HG03558 (cell line): ENCODE measurements around the gene CTNNA1.
"Not testable (repeated sequence)": the region's sequence is repeated elsewhere in the genome, so short reads cannot be mapped to it uniquely, and the experiment has no call there.

Experiments
- ATAC-seq: cut with Tn5 transposase; IDR thresholded peaks from one replicate; pipeline ENCODE4 v1.9.1; 2021; ENCODE audit warnings: moderate number of reproducible peaks; ENCODE audit not compliant: unreplicated experiment; ENCODE audit errors: extremely low read depth

The CTNNA1 gene, protein sequence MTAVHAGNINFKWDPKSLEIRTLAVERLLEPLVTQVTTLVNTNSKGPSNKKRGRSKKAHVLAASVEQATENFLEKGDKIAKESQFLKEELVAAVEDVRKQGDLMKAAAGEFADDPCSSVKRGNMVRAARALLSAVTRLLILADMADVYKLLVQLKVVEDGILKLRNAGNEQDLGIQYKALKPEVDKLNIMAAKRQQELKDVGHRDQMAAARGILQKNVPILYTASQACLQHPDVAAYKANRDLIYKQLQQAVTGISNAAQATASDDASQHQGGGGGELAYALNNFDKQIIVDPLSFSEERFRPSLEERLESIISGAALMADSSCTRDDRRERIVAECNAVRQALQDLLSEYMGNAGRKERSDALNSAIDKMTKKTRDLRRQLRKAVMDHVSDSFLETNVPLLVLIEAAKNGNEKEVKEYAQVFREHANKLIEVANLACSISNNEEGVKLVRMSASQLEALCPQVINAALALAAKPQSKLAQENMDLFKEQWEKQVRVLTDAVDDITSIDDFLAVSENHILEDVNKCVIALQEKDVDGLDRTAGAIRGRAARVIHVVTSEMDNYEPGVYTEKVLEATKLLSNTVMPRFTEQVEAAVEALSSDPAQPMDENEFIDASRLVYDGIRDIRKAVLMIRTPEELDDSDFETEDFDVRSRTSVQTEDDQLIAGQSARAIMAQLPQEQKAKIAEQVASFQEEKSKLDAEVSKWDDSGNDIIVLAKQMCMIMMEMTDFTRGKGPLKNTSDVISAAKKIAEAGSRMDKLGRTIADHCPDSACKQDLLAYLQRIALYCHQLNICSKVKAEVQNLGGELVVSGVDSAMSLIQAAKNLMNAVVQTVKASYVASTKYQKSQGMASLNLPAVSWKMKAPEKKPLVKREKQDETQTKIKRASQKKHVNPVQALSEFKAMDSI

DNA sequence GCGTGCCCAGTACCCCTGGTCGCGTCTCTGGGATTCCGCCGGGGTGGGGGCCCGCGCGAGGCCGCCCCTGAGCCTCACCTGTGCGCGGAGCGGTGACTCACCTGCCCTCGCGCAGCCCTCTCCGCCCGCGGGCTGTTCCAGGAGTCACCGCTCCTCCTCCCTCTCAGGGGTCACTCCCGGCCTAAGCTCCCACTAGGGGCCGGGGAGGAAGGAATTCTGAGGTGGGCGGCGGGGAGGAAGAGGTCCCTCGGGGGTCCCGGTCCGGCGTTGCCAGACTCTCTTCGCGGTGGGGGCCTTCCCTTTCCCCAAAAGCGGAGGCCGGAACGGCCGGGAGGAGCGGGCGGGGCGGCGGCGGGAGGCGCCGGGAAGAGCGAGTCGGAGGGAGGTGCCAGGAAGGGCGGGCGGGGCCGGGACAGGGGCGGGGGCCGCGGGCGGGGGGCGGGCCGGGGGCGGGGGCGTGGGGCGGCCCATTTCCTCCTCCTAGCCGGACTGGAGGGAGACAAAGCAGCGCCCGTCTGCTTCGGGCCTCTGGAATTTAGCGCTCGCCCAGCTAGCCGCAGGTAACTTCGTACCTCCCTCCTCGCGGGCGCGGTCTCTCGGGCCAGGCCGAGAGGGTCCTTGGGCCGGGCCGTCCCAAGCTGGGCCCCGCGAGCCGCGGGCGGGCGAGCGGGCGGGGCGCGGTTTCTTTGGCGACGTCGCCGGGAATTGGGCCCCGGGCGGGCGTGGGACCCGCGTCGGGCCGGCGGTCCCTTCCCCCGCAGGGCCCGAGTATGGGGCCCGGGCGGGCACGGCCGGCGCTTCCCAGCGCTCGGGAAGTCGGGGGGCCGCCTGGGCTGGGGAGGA lies at the start of gene CTNNA1:
Gene CTNNA1 (plus strand): TSS at position 475 of the 843 bp plus-strand sequence. CDS start 28,500 bp downstream, outside the sequence.
- ATAC-seq: no peak

DNA sequence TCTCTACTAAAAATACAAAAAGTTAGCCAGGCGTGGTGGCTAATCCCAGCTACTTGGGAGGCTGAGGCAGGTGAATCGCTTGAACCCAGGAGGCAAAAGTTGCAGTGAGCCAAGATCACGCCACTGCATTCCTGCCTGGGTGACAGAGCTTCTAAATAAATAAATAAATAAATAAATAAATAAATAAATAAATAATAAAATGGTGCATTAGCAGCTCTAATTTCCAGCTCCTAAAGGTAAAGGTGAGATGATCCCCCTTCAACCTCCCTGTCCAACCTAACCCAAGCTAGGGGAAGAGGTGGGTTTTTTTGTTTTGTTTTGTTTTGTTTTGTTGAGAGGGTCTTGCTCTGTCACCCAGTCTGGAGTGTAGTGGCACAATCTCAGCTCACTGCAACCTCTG lies 49.4 kb upstream of the CTNNA1 start:
- not testable (repeated sequence) for ATAC-seq

DNA sequence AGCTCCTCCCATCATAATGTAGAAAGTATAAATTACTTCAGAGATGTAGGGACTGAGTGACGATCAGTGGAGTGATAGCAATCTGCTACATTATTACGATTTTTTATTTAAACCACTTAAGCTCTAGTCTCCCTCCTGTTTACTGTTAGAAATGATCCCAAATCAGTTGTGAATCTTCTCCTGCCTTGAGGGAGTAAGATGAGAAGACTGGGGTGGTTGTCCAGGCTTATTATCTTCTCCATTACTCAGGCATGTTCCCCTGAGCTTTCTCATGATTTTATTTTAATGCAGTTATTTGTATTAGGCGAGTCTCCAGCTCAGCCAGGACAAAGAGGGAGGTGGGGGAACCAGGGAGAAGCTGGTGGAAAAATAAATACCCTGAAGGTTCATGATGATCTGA lies 48.2 kb upstream of the CTNNA1 start:
- no peak for ATAC-seq

DNA sequence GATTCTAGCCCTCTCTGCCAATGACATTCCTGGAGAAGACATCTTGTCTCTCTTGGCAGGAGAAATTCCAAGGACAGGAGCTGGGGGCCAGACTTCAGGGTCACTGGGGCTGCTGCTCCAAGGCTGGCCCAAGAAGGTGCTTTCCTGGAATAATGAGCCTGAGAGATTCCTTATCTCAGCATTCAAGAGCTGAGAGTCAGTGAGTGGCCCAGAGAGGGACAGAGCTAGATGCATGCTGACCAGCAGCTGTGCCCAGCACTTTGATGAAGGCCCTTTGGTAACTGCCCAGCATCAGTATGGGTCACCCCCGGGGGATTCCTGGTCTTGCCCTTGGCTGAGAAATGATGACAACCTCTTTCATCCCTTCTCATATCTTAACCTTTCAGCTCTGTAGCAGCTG lies 47.7 kb upstream of the CTNNA1 start:
- ATAC-seq: no peak

DNA sequence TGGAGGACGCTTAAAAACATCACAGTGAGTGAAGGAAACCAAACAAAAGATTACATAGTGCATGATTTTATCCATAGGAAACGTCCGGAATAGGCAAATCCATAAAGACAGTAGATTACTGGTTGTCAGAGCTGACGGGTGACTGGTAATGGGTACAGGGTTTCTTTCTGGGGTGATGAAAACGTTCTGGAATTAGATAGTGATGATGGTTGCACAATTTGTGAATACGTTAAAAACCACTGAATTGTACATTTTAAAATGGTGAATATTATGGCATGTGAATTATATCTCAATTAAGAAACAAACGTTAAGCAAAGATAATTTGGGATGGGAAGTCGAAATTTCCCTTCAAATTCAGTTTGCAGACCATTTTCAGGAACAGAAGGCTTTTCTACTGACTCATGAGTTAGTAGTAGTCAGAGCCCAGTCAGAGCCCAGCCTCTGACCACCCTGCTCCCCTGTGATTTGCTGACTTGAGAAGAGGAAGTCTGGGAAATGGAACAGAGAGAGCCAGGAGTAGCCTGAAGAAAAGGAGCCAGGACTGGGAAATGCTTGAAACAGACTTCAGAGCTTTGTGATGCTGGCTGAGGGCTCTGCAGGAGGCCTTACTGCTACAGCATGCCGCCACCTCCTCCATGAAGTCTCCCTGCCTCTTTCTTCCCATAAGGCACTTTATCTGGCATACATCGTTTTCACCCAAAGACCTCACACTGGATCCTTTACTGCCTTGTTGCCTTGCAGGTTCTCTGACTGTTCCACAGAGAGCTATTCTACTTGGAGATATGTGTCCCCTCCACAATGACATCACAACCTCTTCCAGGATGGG lies 46.4 kb upstream of the CTNNA1 start:
- ATAC-seq: no peak

DNA sequence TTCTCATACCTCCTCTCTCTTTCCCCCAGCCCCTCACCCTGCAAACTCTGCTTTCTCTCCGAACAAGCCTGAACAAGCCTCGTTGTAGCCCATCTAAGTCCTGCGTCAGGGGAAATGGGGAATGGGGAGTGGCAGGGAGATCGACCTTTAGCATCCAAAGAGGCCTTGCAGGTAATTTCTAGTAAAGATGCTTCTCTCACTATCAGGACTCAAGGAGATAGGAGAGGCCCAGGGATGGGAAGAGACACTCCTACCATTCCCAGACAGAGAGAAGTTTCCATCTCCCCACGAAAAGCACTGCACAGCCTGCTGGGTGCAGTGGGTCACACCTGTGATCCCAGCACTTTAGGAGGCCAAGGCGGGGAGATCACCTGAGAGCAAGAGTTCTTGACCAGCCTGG lies 44.4 kb upstream of the CTNNA1 start:
- ATAC-seq: no peak

DNA sequence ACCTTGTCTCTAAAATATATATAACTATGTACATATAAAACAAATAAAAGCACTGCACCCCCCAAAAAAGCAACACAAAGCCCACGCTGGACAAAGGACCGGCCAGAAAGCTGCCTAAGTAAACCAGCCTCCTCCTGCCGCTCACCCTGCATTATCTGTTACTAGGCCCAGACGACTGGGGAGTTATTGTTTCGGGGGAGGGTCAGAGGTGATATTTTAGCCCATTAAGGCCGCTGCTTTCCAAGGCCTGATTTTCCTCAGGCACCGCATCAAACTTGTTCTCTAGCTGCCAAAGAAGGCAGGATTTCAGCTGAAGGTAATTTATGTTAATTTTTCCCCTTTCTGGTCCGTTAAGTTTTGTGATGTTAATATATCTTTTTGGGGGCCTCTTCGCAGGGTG lies 44.0 kb upstream of the CTNNA1 start:
- no peak for ATAC-seq

DNA sequence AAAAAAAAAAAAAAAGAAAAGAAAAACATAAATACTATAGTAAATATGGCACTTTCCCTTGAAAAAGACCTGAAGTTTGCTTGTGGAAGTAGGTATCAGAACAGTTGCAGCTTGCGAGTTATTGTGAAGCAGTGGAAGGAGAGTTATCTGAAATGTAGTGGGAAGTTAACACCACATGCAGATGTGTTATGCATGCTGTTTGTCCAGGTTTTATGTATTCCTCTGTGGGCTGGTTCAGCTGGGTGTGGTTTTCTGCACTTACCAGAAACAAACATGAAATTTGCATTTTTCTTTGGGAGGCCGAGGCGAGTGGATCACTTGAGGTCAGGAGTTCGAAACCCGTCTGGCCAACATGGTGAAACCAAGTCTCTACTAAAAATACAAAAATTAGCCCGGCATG lies 42.1 kb upstream of the CTNNA1 start:
- ATAC-seq: no peak

DNA sequence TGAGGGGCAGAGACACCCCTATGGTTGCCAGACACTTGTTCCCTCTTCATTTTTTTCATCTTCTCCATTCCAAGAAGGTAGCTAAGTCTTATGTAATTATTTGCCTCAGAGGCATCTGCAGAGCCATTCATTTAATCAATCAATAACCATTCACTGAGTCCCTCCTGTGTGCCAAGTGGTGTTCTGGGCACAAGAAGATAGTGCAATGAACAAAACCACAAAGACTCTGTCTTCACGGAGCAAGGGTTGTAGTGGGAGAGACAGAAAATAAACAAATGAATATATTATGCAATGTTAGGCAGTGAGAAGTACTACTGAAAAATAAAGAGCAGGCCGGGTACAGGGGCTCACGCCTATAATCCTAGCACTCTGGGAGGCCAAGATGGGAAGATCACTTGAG lies 41.4 kb upstream of the CTNNA1 start:
- no peak for ATAC-seq

DNA sequence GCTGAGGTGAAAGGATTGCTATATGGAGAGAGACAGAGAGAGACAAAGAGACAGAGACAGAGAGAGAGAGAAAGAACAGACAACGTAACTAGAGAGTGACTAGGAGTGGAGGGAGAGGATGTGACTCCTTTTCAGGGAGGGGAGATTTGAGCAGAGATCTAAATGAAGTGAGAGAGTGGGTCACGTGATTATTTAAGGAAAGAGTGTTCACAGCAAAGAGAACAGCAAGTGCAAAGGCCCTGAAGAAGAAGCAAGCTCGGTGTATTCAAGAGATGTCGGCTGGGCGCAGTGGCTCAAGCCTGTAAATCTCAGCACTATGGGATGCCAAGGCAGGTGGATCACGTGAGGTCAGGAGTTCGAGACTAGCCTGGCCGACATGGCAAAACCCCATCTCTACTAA lies 40.9 kb upstream of the CTNNA1 start:
- no peak for ATAC-seq

DNA sequence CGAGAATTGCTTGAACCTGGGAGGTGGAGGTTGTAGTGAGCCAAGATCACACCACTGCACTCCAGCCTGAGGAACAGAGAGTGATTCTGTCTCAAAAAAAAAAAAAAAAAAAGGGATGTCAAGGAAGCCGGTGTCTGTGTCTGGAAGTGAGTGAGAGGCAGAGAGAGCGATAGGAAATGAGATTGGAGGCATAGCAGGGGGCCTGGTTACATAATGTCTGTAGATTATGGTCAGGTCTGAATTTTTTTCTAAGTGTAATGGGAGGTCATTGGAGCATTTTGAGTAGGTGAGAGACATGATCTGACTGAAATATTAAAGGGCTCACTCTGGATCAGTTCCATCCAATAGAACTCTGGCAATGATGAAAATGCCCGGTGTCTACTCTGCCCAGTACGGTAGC lies 40.4 kb upstream of the CTNNA1 start:
- ATAC-seq: no peak

DNA sequence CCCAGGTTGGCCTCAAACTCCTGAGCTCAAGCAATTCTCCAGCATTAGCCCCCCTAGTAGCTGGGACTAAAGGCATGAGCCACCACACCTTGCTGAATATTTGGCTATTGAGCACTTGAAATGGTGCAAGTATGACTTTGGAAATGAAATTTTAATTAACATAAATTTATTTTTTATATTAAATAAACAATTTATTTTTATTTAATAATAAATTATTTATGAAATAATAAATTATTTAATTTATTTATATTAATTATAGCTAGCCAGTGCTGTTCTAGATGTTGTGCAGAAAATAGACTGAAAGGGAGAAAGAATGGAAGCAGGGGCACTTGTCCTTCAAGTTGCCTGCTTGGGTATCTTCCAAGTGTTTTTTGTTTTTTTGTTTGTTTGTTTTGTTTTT lies 40.0 kb upstream of the CTNNA1 start:
- ATAC-seq: no peak

DNA sequence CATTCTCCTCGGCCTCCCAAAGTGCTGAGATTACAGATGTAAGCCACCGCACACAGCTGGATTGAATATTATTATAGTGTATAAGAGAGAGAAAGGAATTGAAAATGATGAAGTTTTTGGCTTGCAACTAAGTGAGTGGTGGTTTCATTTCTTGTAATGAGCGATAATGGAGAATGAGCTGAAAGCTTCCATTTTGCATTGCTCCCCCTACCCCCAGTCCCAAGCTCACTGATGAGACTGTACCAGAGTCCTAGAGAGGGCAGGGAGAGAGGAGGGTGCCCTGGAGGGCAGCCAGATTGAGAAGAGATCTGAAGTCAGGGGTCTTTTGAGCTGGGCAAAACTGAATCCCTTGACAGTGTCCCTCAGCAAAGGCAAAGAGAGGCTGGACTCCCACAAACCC lies 38.5 kb upstream of the CTNNA1 start:
- ATAC-seq: no peak

DNA sequence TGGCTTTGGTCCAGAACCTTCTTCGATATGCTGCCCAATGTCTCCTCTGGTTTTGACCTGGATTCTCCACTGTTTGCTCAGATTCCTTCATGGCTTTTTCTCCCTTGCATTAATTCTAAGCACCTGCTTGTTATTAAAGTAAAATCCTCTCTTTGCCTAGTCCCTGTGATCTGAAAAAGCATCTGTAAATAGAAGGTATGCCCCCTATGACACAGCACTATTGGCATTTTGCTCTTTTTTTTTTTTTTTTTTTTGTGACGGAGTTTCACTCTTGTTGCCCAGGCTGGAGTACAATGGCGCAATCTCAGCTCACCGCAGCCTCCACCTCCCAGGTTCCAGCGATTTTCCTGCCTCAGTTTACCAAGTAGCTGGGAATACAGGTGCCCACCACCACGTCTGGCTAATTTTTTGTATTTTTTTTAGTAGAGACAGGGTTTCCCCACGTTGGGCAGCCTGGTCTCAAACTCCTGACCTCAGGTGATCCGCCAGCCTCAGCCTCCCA lies 37.2 kb upstream of the CTNNA1 start:
- not testable (repeated sequence) for ATAC-seq

DNA sequence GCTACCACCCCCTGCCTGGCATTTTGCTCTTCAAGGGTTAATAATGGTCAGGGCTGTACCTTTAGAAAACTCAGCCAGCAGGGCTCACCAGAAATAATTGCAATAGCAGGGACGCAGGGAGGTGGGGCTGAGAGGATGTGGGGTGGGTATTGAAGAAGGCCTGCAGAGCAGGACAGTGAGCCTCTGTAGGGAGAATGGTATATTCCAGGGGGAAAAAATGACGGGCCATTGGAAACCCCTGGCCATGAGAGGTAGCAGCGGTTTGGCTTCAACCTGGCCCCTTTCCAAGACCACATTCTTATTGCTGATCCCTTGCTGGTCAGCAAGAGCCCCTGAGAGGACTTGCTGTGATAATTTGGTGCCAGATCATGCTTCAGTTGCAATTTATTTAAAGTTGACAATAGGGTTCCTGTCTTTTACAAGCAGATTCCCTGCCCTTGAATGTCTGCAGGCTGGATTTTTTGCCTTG lies 36.7 kb upstream of the CTNNA1 start:
- no peak for ATAC-seq

DNA sequence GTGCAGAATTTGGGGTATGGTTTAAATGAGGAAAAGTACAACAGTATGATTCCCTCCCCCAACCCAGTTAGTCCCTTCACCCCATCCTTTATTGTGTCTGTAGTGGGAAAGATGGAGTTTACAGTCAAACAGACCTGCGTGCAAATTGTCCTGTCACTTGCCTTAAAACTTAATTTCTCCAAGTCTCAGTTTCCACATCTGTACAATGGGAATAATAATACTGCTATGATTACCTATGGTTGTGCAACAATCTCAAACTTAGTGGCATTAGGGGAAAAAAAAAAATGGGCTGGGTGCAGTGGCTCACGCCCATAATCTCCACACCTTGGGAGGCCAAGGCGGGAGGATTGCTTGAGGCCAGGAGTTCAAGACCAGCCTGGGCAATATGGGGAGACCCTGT lies 35.8 kb upstream of the CTNNA1 start:
- ATAC-seq: no peak

DNA sequence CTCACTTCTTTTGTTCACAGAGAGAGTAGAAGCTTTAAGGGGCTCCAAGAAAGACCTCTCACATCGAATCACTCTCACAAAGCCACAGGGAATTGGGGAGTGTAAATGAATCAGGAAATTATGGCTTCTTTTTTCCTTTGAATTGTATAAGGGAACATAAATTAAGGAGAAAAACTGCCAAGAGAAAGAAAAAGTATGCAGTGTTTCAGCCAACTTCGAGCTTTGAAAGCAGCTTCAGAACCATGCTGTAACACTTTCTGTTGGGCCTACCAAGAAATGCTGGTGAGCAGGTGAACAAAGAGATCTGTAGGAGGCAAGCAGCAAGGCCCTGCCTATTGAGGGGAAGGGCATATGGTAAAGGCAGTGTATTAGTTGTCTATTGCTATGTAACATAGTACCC lies 33.4 kb upstream of the CTNNA1 start:
- ATAC-seq: no peak

DNA sequence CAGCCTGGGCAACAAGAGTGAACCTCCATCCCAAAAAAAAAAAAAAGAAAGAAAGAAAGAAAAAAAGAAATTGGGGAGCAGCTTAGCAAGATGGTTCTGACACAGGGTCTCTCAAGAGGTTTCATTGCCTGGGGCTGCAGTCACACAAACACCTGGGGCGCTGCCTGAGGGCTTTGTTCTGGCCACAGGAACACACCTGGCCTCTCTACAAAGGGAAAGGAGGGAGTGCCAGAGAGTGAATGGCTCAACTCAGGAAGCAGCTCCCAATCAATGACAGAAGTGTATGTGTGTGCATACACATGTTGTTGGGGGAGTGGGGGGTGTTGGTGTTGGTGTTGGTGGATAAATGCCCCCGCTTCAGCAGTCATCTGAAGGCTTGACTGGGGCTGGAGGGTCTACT lies 32.4 kb upstream of the CTNNA1 start:
- no peak for ATAC-seq

DNA sequence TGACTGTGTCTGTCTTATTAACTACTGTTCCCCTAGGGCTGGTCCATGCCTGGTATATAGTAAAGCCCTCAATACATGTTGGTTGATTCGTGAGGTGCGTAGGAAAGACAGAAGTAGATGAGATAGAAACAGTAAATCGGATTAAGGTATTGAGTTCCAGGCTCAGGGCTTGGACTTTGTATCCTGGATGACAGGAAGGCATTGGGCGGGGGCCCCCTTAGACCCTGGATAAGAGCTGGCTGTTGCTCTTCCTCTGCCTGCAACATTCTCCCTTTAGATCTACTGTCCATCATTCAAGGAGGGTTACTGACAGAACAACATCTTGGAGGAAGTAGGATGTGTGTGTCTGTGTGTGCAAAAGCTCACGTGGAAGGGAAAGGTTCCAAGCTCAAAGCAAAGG lies 31.2 kb upstream of the CTNNA1 start:
- ATAC-seq: no peak
